Measurements from ENCODE around the gene CPED1.
"Not testable (repeated sequence)": the region's sequence is repeated elsewhere in the genome, so short reads cannot be mapped to it uniquely, and the experiment has no call there.

CPED1 gene

GRCh38 chr7:121178869-121179497, 190.5 kb downstream of the CPED1 start:
- TF ChIP-seq CTCF (IDR thresholded peaks at IDR 0.05; ENCODE audit: low read depth, low read length), result no peak
- DNase-seq (ENCODE audit: low read depth, low spot score), result no peak
- in situ Hi-C loops (cut with HindIII; ENCODE audit: low sequenced_read_pairs), result no loop called here
- H3K4me3 ChIP-seq (ENCODE audit: low read depth, low read length), result no peak overlapping the region

GRCh38 chr7:121180436-121181063, 192.0 kb downstream of the CPED1 start:
- H3K4me3 ChIP-seq (ENCODE audit: low read depth, low read length), result no peak overlapping the region
- no peak for DNase-seq (ENCODE audit: low read depth, low spot score)
- TF ChIP-seq CTCF (IDR thresholded peaks at IDR 0.05; ENCODE audit: low read depth, low read length), result no peak
- in situ Hi-C loops (cut with HindIII; ENCODE audit: low sequenced_read_pairs), result no loop called here

- no peak for TF ChIP-seq CTCF (IDR thresholded peaks at IDR 0.05; ENCODE audit: low read depth, low read length)
Observed at GRCh38 chr7:121181357-121181756, 192.8 kb downstream of the CPED1 start.

GRCh38 chr7:121182281-121182680, 193.8 kb downstream of the CPED1 start:
- no peak overlapping the region for H3K4me3 ChIP-seq (ENCODE audit: low read depth, low read length)
- TF ChIP-seq CTCF (IDR thresholded peaks at IDR 0.05; ENCODE audit: low read depth, low read length), result no peak
- no peak for DNase-seq (ENCODE audit: low read depth, low spot score)
- in situ Hi-C loops (cut with HindIII; ENCODE audit: low sequenced_read_pairs), result no loop called here

More at GRCh38 chr7:121181357-121181756, 192.8 kb downstream of the CPED1 start:
- in situ Hi-C loops (cut with HindIII; ENCODE audit: low sequenced_read_pairs), result no loop called here
- DNase-seq (ENCODE audit: low read depth, low spot score), result no peak
- H3K4me3 ChIP-seq (ENCODE audit: low read depth, low read length), result no peak overlapping the region

GRCh38 chr7:121182902-121183301, 194.4 kb downstream of the CPED1 start:
- no peak overlapping the region for H3K4me3 ChIP-seq (ENCODE audit: low read depth, low read length)
- DNase-seq (ENCODE audit: low read depth, low spot score), result no peak
- in situ Hi-C loops (cut with HindIII; ENCODE audit: low sequenced_read_pairs), result no loop called here
- TF ChIP-seq CTCF (IDR thresholded peaks at IDR 0.05; ENCODE audit: low read depth, low read length), result no peak

GRCh38 chr7:121183883-121184282, 195.4 kb downstream of the CPED1 start:
- DNase-seq (ENCODE audit: low read depth, low spot score); H3K4me3 ChIP-seq (ENCODE audit: low read depth, low read length); in situ Hi-C loops (cut with HindIII; ENCODE audit: low sequenced_read_pairs): not testable (repeated sequence)

GRCh38 chr7:121186746-121187145, 198.2 kb downstream of the CPED1 start:
- in situ Hi-C loops (cut with HindIII; ENCODE audit: low sequenced_read_pairs), result no loop called here
- no peak for TF ChIP-seq CTCF (IDR thresholded peaks at IDR 0.05; ENCODE audit: low read depth, low read length)
- H3K4me3 ChIP-seq (ENCODE audit: low read depth, low read length), result no peak overlapping the region
- DNase-seq (ENCODE audit: low read depth, low spot score), result no peak

All from astrocyte of the spinal cord (primary cell).